Measurements from ENCODE around the gene SPIRE2.
"Not testable (repeated sequence)": the region's sequence is repeated elsewhere in the genome, so short reads cannot be mapped to it uniquely, and the experiment has no call there.

The SPIRE2 gene

GRCh38 chr16:89912627-89913026 is 84.4 kb downstream of the SPIRE2 start:
- 90% methylated on average over 14 of the region's 14 CpGs for WGBS
- no peak overlapping the region for H2AFZ ChIP-seq (ENCODE audit: low read depth, low read length)

GRCh38 chr16:89913408-89914387 is 85.4 kb downstream of the SPIRE2 start:
- Histone ChIP-seq H3K18ac (ENCODE audit: low read depth in 1 of 2, low read length in 2 of 2) (peak overlapping the region in 1 of 2 experiments; percentile 13), H3K27me3 (ENCODE audit: control insufficient read depth in 1 of 2, insufficient read depth in 1 of 2, low read length in 2 of 2) (no peaks in the 10 kb centered on the region), H3K4me1 (ENCODE audit: control insufficient read depth, insufficient read depth, low read depth, low read length) (peaks cover 19% of the 10 kb centered on the region), H2AFZ (ENCODE audit: low read depth, low read length) (no peak overlapping the region), H3K4ac (ENCODE audit: low read depth in 1 of 2, low read length in 2 of 2) (no peak overlapping the region), H2BK15ac (ENCODE audit: low read depth, poor library complexity, severe bottlenecking) (no peak overlapping the region), H3K79me1 (replicated peaks; ENCODE audit: low read length, poor library complexity, severe bottlenecking) (peaks cover 10% of the 10 kb centered on the region), H2BK5ac (ENCODE audit: low read depth, low read length, poor library complexity, severe bottlenecking) (no peak overlapping the region), H3K9me3 (ENCODE audit: control insufficient read depth, low read length) (no peaks in the 10 kb centered on the region), H4K8ac (ENCODE audit: low read length) (no peak overlapping the region), H2BK12ac (ENCODE audit: low read length in 2 of 2) (no peak overlapping the region), H3K4me2 (ENCODE audit: low read length, poor library complexity, severe bottlenecking) (no peak overlapping the region), H2AK5ac (ENCODE audit: low read length, severe bottlenecking) (no peak overlapping the region), H4K91ac (ENCODE audit: low read length) (peak overlapping the region; percentile 31), H3K27ac (ENCODE audit: low read length, poor library complexity, severe bottlenecking) (no peak overlapping the region), H3K23ac (ENCODE audit: low read length in 2 of 2) (no peak overlapping the region), H3K9ac (ENCODE audit: low read length) (no peak overlapping the region), H2BK120ac (ENCODE audit: low read depth, low read length) (no peak overlapping the region), H3K14ac (ENCODE audit: low read length in 2 of 2) (no peak overlapping the region), H3K36me3 (ENCODE audit: control insufficient read depth in 1 of 2, insufficient read depth in 2 of 2, low read depth in 1 of 2, low read length in 2 of 2) (peaks cover 45 to 50% of the 10 kb centered on the region in 2 experiments), H3K4me3 (ENCODE audit: insufficient read depth in 1 of 2, low read depth in 1 of 2, low read length in 2 of 2) (no peak overlapping the region)
- WGBS: 95% methylated on average over 30 of the region's 30 CpGs
- DNase-seq: no peak

More at GRCh38 chr16:89912627-89913026, 84.4 kb downstream of the SPIRE2 start:
- no peaks in the 10 kb centered on the region for H3K9me3 ChIP-seq (ENCODE audit: control insufficient read depth, low read length)
- H2AK5ac ChIP-seq (ENCODE audit: low read length, severe bottlenecking): no peak overlapping the region
- no peak overlapping the region for H2BK12ac ChIP-seq (ENCODE audit: low read length in 2 of 2)
- H3K4me1 ChIP-seq (ENCODE audit: control insufficient read depth, insufficient read depth, low read depth, low read length): peaks cover 8% of the 10 kb centered on the region
- no peak overlapping the region for H3K14ac ChIP-seq (ENCODE audit: low read length in 2 of 2)
- no peak overlapping the region for H3K4me2 ChIP-seq (ENCODE audit: low read length, poor library complexity, severe bottlenecking)
- H3K36me3 ChIP-seq (ENCODE audit: control insufficient read depth in 1 of 2, insufficient read depth in 2 of 2, low read depth in 1 of 2, low read length in 2 of 2): peaks cover 52 to 60% of the 10 kb centered on the region in 2 experiments
- H3K27ac ChIP-seq (ENCODE audit: low read length, poor library complexity, severe bottlenecking): no peak overlapping the region
- peaks cover 13% of the 10 kb centered on the region for H3K79me1 ChIP-seq (replicated peaks; ENCODE audit: low read length, poor library complexity, severe bottlenecking)
- no peaks in the 10 kb centered on the region for H3K27me3 ChIP-seq (ENCODE audit: control insufficient read depth in 1 of 2, insufficient read depth in 1 of 2, low read length in 2 of 2)
- no peak overlapping the region for H3K4ac ChIP-seq (ENCODE audit: low read depth in 1 of 2, low read length in 2 of 2)
- H2BK15ac ChIP-seq (ENCODE audit: low read depth, poor library complexity, severe bottlenecking): no peak overlapping the region
- no peak overlapping the region for H4K8ac ChIP-seq (ENCODE audit: low read length)
- no peak overlapping the region for H4K91ac ChIP-seq (ENCODE audit: low read length)
- H2BK5ac ChIP-seq (ENCODE audit: low read depth, low read length, poor library complexity, severe bottlenecking): no peak overlapping the region
- H2BK120ac ChIP-seq (ENCODE audit: low read depth, low read length): no peak overlapping the region
- H3K4me3 ChIP-seq (ENCODE audit: insufficient read depth in 1 of 2, low read depth in 1 of 2, low read length in 2 of 2): no peak overlapping the region
- H3K18ac ChIP-seq (ENCODE audit: low read depth in 1 of 2, low read length in 2 of 2): no peak overlapping the region
- DNase-seq: no peak
- H3K9ac ChIP-seq (ENCODE audit: low read length): no peak overlapping the region
- no peak overlapping the region for H3K23ac ChIP-seq (ENCODE audit: low read length in 2 of 2)

GRCh38 chr16:89914642-89915285 is 86.5 kb downstream of the SPIRE2 start:
- H2BK15ac ChIP-seq (ENCODE audit: low read depth, poor library complexity, severe bottlenecking); H3K18ac ChIP-seq (ENCODE audit: low read depth in 1 of 2, low read length in 2 of 2); H3K14ac ChIP-seq (ENCODE audit: low read length in 2 of 2); H2BK120ac ChIP-seq (ENCODE audit: low read depth, low read length); H3K4me3 ChIP-seq (ENCODE audit: insufficient read depth in 1 of 2, low read depth in 1 of 2, low read length in 2 of 2); H2AFZ ChIP-seq (ENCODE audit: low read depth, low read length); H3K27ac ChIP-seq (ENCODE audit: low read length, poor library complexity, severe bottlenecking); H3K27me3 ChIP-seq (ENCODE audit: control insufficient read depth in 1 of 2, insufficient read depth in 1 of 2, low read length in 2 of 2); DNase-seq; H2BK5ac ChIP-seq (ENCODE audit: low read depth, low read length, poor library complexity, severe bottlenecking); H3K23ac ChIP-seq (ENCODE audit: low read length in 2 of 2); H3K4me2 ChIP-seq (ENCODE audit: low read length, poor library complexity, severe bottlenecking); H3K79me1 ChIP-seq (replicated peaks; ENCODE audit: low read length, poor library complexity, severe bottlenecking); H4K8ac ChIP-seq (ENCODE audit: low read length); H3K9ac ChIP-seq (ENCODE audit: low read length); H2AK5ac ChIP-seq (ENCODE audit: low read length, severe bottlenecking); H2BK12ac ChIP-seq (ENCODE audit: low read length in 2 of 2); H3K4ac ChIP-seq (ENCODE audit: low read depth in 1 of 2, low read length in 2 of 2); H3K9me3 ChIP-seq (ENCODE audit: control insufficient read depth, low read length): not testable (repeated sequence)
- Histone ChIP-seq H4K91ac (ENCODE audit: low read length) (peak overlapping the region; percentile 4), H3K4me1 (ENCODE audit: control insufficient read depth, insufficient read depth, low read depth, low read length) (peaks cover 28% of the 10 kb centered on the region), H3K36me3 (ENCODE audit: control insufficient read depth in 1 of 2, insufficient read depth in 2 of 2, low read depth in 1 of 2, low read length in 2 of 2) (peaks cover 36 to 46% of the 10 kb centered on the region in 2 experiments)
- 88% methylated on average over 11 of the region's 11 CpGs for WGBS
